Measurements from ENCODE around the gene SYVN1. TPM values are rescaled to one million over a fixed set of nuclear protein-coding genes. Genes with fewer than 3 reads are reported as not detected.

SYVN1 gene
- total and polyA plus RNA-seq, 8 donors: 47.5 to 98.2 (median 64.1) TPM

GRCh38 chr11:65114538-65115171, 19.7 kb downstream of the SYVN1 start:
- Histone ChIP-seq H3K27me3 (no peaks in the 10 kb centered on the region), H3K9me3 (no peaks in the 10 kb centered on the region), H3K36me3 (peaks cover 0 to 10% (median 0%) of the 10 kb centered on the region in 3 donors), H3K4me1 (peaks cover 31 to 39% (median 38%) of the 10 kb centered on the region in 3 donors), H3K27ac (peak overlapping the region in 3 of 4 donors; percentile 38 to 75 (median 58)), H3K4me3 (no peak overlapping the region)
- intact Hi-C loops (cut with DNase I): loop anchor here in 1 of 3 donors (10.0 kb wide), 1 partner anchor 100 kb away; the partner anchor contains the start of gene ARL2
- DNase-seq (peak in 3 of 6 donors; percentile 40 to 74 (median 45)), ATAC-seq (no peak), FAIRE-seq (no peak)
- WGBS, 2 donors: 85 to 88% methylated on average over 11 of the region's 11 CpGs
- TF ChIP-seq CTCF (IDR thresholded peaks at IDR 0.05): no peak

GRCh38 chr11:65113839-65114238, 20.5 kb downstream of the SYVN1 start:
- Histone ChIP-seq H3K27ac (peak overlapping the region; percentile 58 to 88 (median 70)), H3K9me3 (no peaks in the 10 kb centered on the region), H3K4me1 (peaks cover 31 to 39% (median 38%) of the 10 kb centered on the region in 3 donors), H3K36me3 (peaks cover 0 to 10% (median 0%) of the 10 kb centered on the region in 3 donors), H3K4me3 (peak overlapping the region in 1 of 4 donors; percentile 70), H3K27me3 (no peaks in the 10 kb centered on the region)
- FAIRE-seq (no peak), DNase-seq (peak in 5 of 6 donors; percentile 45 to 83 (median 74)), ATAC-seq (peak in 3 of 4 donors; percentile 3 to 8 (median 7))
- no peak for TF ChIP-seq CTCF (IDR thresholded peaks at IDR 0.05)
- intact Hi-C loops (cut with DNase I): loop anchor here in 1 of 3 donors (10.0 kb wide), 1 partner anchor 99 kb away; the partner anchor contains the start of gene ARL2
- 10 to 15% methylated on average over 6 of the region's 6 CpGs for WGBS, 2 donors

GRCh38 chr11:65113361-65113756, 21.0 kb downstream of the SYVN1 start:
- peak overlapping the region; percentile 58 to 88 (median 70) for H3K27ac ChIP-seq
- H3K9me3 ChIP-seq: no peaks in the 10 kb centered on the region
- DNase-seq: peak in 3 of 6 donors; percentile 65 to 84 (median 83)
- intact Hi-C loops (cut with DNase I): loop anchor here in 1 of 3 donors (10.0 kb wide), 1 partner anchor 99 kb away; the partner anchor contains the start of gene ARL2
- no peak for TF ChIP-seq CTCF (IDR thresholded peaks at IDR 0.05)
- H3K36me3 ChIP-seq: peaks cover 0 to 15% (median 4%) of the 10 kb centered on the region in 3 donors
- ATAC-seq: no peak
- H3K4me1 ChIP-seq: peaks cover 31 to 39% (median 38%) of the 10 kb centered on the region in 3 donors
- H3K27me3 ChIP-seq: no peaks in the 10 kb centered on the region
- no peak for FAIRE-seq
- WGBS, 2 donors: 17% methylated on average over 14 of the region's 14 CpGs
- peak overlapping the region in 3 of 4 donors; percentile 51 to 70 (median 57) for H3K4me3 ChIP-seq

GRCh38 chr11:65112546-65113360, 21.6 kb downstream of the SYVN1 start:
- Histone ChIP-seq H3K4me3 (peak overlapping the region; percentile 31 to 70 (median 54)), H3K36me3 (peaks cover 0 to 20% (median 7%) of the 10 kb centered on the region in 3 donors), H3K27me3 (no peaks in the 10 kb centered on the region), H3K9me3 (no peaks in the 10 kb centered on the region), H3K27ac (peak overlapping the region; percentile 58 to 88 (median 70)), H3K4me1 (peaks cover 31 to 39% (median 38%) of the 10 kb centered on the region in 3 donors)
- 5 to 7% methylated on average over 50 to 57 of the region's 57 CpGs for WGBS, 2 donors
- FAIRE-seq (no peak), ATAC-seq (peak; percentile 55 to 66 (median 60)), DNase-seq (peak in 5 of 6 donors; percentile 63 to 91 (median 86))
- TF ChIP-seq CTCF (IDR thresholded peaks at IDR 0.05): peak; percentile 82 to 88 (median 87)
- intact Hi-C loops (cut with DNase I): loop anchor here in 1 of 3 donors (10.0 kb wide), 1 partner anchor 98 kb away; the partner anchor contains the start of gene ARL2
